Measurements from ENCODE around the gene A2M. TPM values are rescaled to one million over a fixed set of nuclear protein-coding genes. Genes with fewer than 3 reads are reported as not detected.

Gene A2M
- total RNA-seq, 1 experiment from 2014 or later: not detected

DNA sequence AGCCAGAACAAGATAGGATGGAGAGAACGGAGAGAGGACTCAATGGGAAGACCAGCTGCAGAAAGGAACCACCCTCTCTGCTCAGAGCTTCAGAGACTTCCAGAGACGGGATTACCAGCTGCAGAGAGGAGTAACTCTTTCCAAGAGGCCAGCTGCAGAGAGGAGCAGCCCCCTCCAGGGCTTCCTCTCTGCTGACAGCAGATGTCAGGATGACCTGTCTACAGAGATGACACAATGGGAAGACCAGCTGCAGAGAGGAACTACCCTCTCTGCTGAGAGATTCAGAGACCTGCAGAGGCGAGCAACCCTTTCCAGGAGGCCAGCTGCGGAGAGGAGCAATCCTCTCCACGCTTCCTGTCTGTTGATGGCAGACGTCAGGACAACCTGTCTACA is 64.6 kb downstream of the A2M start:
- no peak overlapping the region for H2AFZ ChIP-seq (ENCODE audit: low read length)
- no peaks in the 10 kb centered on the region for H3K27me3 ChIP-seq (ENCODE audit: low read length)
- H3K4me2 ChIP-seq (ENCODE audit: low read depth, low read length, poor library complexity, severe bottlenecking): no peak overlapping the region
- DNase-seq: no peak
- no peaks in the 10 kb centered on the region for H3K36me3 ChIP-seq (ENCODE audit: insufficient read depth, low read length)
- H3K79me2 ChIP-seq (ENCODE audit: low read length): no peaks in the 10 kb centered on the region
- H4K20me1 ChIP-seq (ENCODE audit: insufficient read depth, low read depth, low read length): no peaks in the 10 kb centered on the region
- no peak overlapping the region for H3K9ac ChIP-seq (ENCODE audit: low read length)
- no peaks in the 10 kb centered on the region for H3K9me2 ChIP-seq (replicated peaks; ENCODE audit: insufficient read depth, low read length)
- H3K9me3 ChIP-seq (ENCODE audit: low read length): no peaks in the 10 kb centered on the region
- no peak overlapping the region for H3K4me3 ChIP-seq (ENCODE audit: low read length)
- H3K4me1 ChIP-seq (ENCODE audit: low read length): no peaks in the 10 kb centered on the region
- H3K27ac ChIP-seq (ENCODE audit: low read length): no peak overlapping the region

DNA sequence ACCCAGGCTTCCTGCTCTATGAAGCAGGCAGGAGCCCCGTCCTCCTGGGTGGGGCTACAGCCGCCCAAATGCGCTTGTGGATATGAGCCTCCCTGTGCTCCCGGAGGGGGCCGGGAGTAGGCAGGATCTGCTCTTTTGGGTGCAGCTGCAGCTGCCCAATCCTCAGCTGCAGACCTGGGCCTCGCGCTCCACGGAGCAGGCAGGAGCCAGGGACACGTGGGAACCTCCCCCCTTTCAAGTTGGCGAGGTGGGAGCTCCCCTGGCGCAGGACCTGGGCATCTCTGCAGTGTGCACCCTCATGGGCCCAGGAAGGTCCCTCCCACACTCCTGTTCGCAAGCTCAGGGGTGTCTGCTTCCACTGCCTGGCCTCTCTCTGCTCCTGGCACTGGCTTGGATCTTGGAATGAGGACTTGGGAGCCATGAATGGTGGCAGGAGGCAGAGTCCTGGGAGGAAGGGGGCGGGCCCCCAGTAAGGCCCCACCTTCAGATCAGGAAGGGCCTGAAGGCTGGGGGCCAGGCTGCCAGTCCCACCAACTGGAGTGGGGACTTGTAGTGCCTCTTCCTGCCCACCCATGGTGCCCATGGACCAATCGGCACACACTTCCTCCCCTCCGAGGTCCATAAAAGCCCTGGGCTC is 65.1 kb downstream of the A2M start:
- H3K9me3 ChIP-seq (ENCODE audit: low read length): no peaks in the 10 kb centered on the region
- no peak overlapping the region for H3K27ac ChIP-seq (ENCODE audit: low read length)
- no peaks in the 10 kb centered on the region for H3K9me2 ChIP-seq (replicated peaks; ENCODE audit: insufficient read depth, low read length)
- H3K4me3 ChIP-seq (ENCODE audit: low read length): no peak overlapping the region
- no peaks in the 10 kb centered on the region for H3K79me2 ChIP-seq (ENCODE audit: low read length)
- no peak for DNase-seq
- H4K20me1 ChIP-seq (ENCODE audit: insufficient read depth, low read depth, low read length): no peaks in the 10 kb centered on the region
- no peak overlapping the region for H2AFZ ChIP-seq (ENCODE audit: low read length)
- H3K9ac ChIP-seq (ENCODE audit: low read length): no peak overlapping the region
- no peaks in the 10 kb centered on the region for H3K36me3 ChIP-seq (ENCODE audit: insufficient read depth, low read length)
- H3K27me3 ChIP-seq (ENCODE audit: low read length): no peaks in the 10 kb centered on the region
- no peak overlapping the region for H3K4me2 ChIP-seq (ENCODE audit: low read depth, low read length, poor library complexity, severe bottlenecking)
- no peaks in the 10 kb centered on the region for H3K4me1 ChIP-seq (ENCODE audit: low read length)

DNA sequence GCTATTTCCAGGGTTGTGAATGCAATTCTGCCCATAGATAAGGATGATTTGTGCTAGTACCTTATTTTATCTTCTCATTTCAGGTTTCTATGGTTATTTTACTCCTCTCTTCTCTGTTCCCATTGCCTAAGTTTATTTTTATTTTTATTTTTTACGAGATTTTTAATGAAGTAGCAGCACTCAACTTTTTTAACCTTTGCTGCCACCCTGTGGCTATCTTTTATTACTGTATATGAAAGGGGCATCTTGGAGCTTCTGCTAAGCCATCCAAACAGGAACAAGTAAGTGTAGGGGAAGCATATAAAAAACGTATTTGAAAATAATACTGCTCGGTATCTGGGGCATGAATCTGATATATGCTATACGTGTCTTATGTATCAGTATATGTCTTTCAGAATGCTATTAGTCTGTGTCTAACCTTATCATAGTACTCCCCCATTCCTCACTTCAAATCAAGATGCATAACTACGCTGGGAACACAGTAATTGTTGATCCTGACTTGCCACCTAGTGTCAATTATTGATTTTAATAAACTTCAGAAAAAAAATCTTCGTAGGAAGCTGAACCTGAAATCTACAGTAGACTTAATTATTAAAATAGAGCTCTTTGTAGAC is 66.1 kb downstream of the A2M start:
- H3K27ac ChIP-seq (ENCODE audit: low read length): no peak overlapping the region
- no peaks in the 10 kb centered on the region for H3K79me2 ChIP-seq (ENCODE audit: low read length)
- no peaks in the 10 kb centered on the region for H3K9me3 ChIP-seq (ENCODE audit: low read length)
- no peak overlapping the region for H3K4me3 ChIP-seq (ENCODE audit: low read length)
- no peaks in the 10 kb centered on the region for H3K4me1 ChIP-seq (ENCODE audit: low read length)
- no peak overlapping the region for H2AFZ ChIP-seq (ENCODE audit: low read length)
- no peaks in the 10 kb centered on the region for H3K36me3 ChIP-seq (ENCODE audit: insufficient read depth, low read length)
- no peaks in the 10 kb centered on the region for H3K27me3 ChIP-seq (ENCODE audit: low read length)
- peak; percentile 76 for DNase-seq
- H3K4me2 ChIP-seq (ENCODE audit: low read depth, low read length, poor library complexity, severe bottlenecking): no peak overlapping the region
- no peaks in the 10 kb centered on the region for H4K20me1 ChIP-seq (ENCODE audit: insufficient read depth, low read depth, low read length)
- H3K9me2 ChIP-seq (replicated peaks; ENCODE audit: insufficient read depth, low read length): no peaks in the 10 kb centered on the region
- H3K9ac ChIP-seq (ENCODE audit: low read length): no peak overlapping the region

DNA sequence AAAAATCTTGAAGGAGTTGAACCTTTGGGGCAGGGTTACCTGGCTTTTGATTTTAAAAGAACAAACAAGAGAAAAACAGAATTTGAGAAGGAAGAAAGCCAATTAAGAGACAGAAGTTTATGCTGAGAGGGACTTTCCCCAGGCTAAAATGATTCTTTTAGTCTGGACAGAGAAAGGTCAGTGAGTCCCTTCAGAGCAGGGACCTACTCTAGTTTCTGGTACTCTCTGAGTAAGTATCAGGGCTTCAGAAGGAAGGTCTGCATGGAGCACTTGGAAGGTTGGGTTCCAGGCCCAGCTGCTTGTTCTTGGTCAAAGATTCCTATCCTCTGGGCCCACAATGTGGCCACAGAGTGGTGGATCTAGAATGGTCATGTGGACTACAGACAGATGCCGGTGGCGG is 66.8 kb downstream of the A2M start:
- H3K4me2 ChIP-seq (ENCODE audit: low read depth, low read length, poor library complexity, severe bottlenecking): no peak overlapping the region
- DNase-seq: no peak
- no peaks in the 10 kb centered on the region for H3K27me3 ChIP-seq (ENCODE audit: low read length)
- no peak overlapping the region for H3K4me3 ChIP-seq (ENCODE audit: low read length)
- H3K4me1 ChIP-seq (ENCODE audit: low read length): no peaks in the 10 kb centered on the region
- H2AFZ ChIP-seq (ENCODE audit: low read length): no peak overlapping the region
- no peaks in the 10 kb centered on the region for H3K9me2 ChIP-seq (replicated peaks; ENCODE audit: insufficient read depth, low read length)
- H3K27ac ChIP-seq (ENCODE audit: low read length): no peak overlapping the region
- no peaks in the 10 kb centered on the region for H3K9me3 ChIP-seq (ENCODE audit: low read length)
- H4K20me1 ChIP-seq (ENCODE audit: insufficient read depth, low read depth, low read length): no peaks in the 10 kb centered on the region
- H3K36me3 ChIP-seq (ENCODE audit: insufficient read depth, low read length): no peaks in the 10 kb centered on the region
- no peak overlapping the region for H3K9ac ChIP-seq (ENCODE audit: low read length)
- H3K79me2 ChIP-seq (ENCODE audit: low read length): no peaks in the 10 kb centered on the region

DNA sequence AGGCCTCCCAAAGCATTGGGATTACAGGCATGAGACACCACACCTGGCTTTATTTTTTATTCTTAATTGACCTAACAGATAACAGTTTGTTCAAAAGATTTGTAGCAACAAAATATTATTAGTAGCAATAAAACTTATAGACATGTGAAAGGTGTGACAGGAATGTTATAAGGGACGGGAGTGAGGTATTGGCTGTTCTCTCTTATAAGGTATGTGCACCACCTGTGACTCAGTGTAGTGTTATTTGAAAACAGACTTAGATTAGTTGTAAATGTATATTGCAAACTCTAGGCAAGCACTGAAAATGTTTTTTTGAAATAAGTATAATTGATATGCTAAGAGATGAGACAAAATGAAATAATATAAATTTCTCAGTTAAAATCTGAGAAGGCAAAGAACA is 68.6 kb downstream of the A2M start:
- no peak for DNase-seq
- no peak overlapping the region for H3K27ac ChIP-seq (ENCODE audit: low read length)
- H3K4me3 ChIP-seq (ENCODE audit: low read length): no peak overlapping the region
- H3K4me1 ChIP-seq (ENCODE audit: low read length): no peaks in the 10 kb centered on the region
- H3K9me2 ChIP-seq (replicated peaks; ENCODE audit: insufficient read depth, low read length): no peaks in the 10 kb centered on the region
- no peak overlapping the region for H3K4me2 ChIP-seq (ENCODE audit: low read depth, low read length, poor library complexity, severe bottlenecking)
- H4K20me1 ChIP-seq (ENCODE audit: insufficient read depth, low read depth, low read length): no peaks in the 10 kb centered on the region
- no peak overlapping the region for H2AFZ ChIP-seq (ENCODE audit: low read length)
- H3K79me2 ChIP-seq (ENCODE audit: low read length): no peaks in the 10 kb centered on the region
- H3K9me3 ChIP-seq (ENCODE audit: low read length): no peaks in the 10 kb centered on the region
- H3K27me3 ChIP-seq (ENCODE audit: low read length): no peaks in the 10 kb centered on the region
- H3K9ac ChIP-seq (ENCODE audit: low read length): no peak overlapping the region
- H3K36me3 ChIP-seq (ENCODE audit: insufficient read depth, low read length): no peaks in the 10 kb centered on the region

DNA sequence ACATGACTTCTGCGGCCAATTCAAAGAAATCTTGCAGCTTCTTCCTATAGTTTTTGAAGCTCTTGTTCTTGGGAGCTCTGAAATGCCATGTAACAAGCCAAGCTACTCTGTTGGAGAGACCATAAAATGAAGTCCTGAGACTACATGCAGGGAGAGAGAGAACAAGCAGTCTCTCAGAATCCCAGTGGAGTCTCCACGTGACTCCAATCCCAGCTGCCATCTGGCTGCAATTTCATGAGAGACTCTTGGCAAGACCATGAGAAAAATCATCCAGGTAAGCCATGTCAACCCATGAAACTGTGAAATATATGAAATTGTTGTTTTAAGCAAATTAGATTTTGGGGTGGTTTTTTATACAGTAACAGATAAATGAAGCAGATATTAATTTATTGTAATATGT is 72.0 kb downstream of the A2M start:
- no peak overlapping the region for H3K27ac ChIP-seq (ENCODE audit: low read length)
- H2AFZ ChIP-seq (ENCODE audit: low read length): no peak overlapping the region
- no peak for DNase-seq
- no peak overlapping the region for H3K4me3 ChIP-seq (ENCODE audit: low read length)
- H3K9me3 ChIP-seq (ENCODE audit: low read length): no peaks in the 10 kb centered on the region
- H3K9ac ChIP-seq (ENCODE audit: low read length): no peak overlapping the region
- H3K4me2 ChIP-seq (ENCODE audit: low read depth, low read length, poor library complexity, severe bottlenecking): no peak overlapping the region
- no peaks in the 10 kb centered on the region for H4K20me1 ChIP-seq (ENCODE audit: insufficient read depth, low read depth, low read length)
- H3K27me3 ChIP-seq (ENCODE audit: low read length): no peaks in the 10 kb centered on the region
- no peaks in the 10 kb centered on the region for H3K4me1 ChIP-seq (ENCODE audit: low read length)
- H3K9me2 ChIP-seq (replicated peaks; ENCODE audit: insufficient read depth, low read length): no peaks in the 10 kb centered on the region
- H3K79me2 ChIP-seq (ENCODE audit: low read length): no peaks in the 10 kb centered on the region
- no peaks in the 10 kb centered on the region for H3K36me3 ChIP-seq (ENCODE audit: insufficient read depth, low read length)

DNA sequence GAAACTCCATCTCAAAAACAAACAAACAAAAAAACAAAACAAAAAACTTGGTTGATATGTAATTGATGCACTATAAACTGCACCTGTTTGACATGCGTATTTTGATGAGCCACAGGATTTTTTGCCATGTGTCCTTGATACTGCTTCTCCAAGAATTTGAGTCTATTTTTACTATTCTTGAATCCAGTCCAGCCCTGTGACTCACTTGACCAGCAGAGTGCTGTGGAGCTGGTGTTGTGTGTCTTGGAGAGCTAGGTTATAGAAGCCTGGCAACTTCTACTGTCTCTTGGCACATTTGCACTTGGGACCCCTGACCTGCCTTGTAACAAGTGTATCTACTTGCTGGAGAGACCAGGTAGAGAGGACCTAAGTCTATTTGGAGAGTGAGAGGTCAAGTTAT is 74.4 kb downstream of the A2M start:
- no peaks in the 10 kb centered on the region for H3K27me3 ChIP-seq (ENCODE audit: low read length)
- H3K27ac ChIP-seq (ENCODE audit: low read length): no peak overlapping the region
- H3K9ac ChIP-seq (ENCODE audit: low read length): no peak overlapping the region
- no peaks in the 10 kb centered on the region for H3K4me1 ChIP-seq (ENCODE audit: low read length)
- DNase-seq: no peak
- H3K4me3 ChIP-seq (ENCODE audit: low read length): no peak overlapping the region
- no peak overlapping the region for H3K4me2 ChIP-seq (ENCODE audit: low read depth, low read length, poor library complexity, severe bottlenecking)
- no peaks in the 10 kb centered on the region for H4K20me1 ChIP-seq (ENCODE audit: insufficient read depth, low read depth, low read length)
- H3K9me3 ChIP-seq (ENCODE audit: low read length): no peaks in the 10 kb centered on the region
- no peaks in the 10 kb centered on the region for H3K9me2 ChIP-seq (replicated peaks; ENCODE audit: insufficient read depth, low read length)
- no peaks in the 10 kb centered on the region for H3K36me3 ChIP-seq (ENCODE audit: insufficient read depth, low read length)
- no peak overlapping the region for H2AFZ ChIP-seq (ENCODE audit: low read length)
- no peaks in the 10 kb centered on the region for H3K79me2 ChIP-seq (ENCODE audit: low read length)

DNA sequence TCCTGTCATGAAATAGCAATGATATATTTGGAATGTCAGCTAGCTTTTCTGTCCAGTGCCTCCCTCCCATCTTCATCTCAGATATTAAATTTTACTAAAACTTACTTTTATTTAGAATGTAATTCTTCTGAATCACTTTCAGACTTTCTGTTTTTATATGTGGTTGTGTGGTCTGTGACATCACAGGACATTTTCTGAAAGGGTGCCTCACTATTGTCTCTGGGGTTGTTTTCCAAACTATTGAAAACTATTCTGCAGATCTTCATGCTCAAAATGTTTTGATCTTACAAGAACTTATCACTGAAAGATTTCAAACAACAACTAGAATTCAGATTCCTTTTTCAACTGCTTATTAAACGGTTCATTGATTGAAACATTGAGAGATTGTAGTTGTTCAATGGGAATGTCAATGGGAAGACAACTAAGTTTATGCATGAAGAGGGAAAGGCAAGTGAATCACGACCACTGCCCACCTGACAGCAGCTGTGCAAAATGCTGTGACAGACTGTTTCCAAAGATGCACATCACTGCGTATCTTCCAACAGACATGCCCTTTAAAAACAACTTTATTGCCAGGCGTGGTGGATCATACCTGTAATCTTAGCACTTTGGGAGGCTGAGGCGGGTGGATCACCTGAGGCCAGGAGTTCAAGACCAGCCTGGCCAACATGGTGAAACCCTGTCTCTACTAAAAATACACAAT is 75.1 kb downstream of the A2M start:
- H3K9ac ChIP-seq (ENCODE audit: low read length): no peak overlapping the region
- no peaks in the 10 kb centered on the region for H3K36me3 ChIP-seq (ENCODE audit: insufficient read depth, low read length)
- no peaks in the 10 kb centered on the region for H4K20me1 ChIP-seq (ENCODE audit: insufficient read depth, low read depth, low read length)
- no peaks in the 10 kb centered on the region for H3K79me2 ChIP-seq (ENCODE audit: low read length)
- H3K4me1 ChIP-seq (ENCODE audit: low read length): no peaks in the 10 kb centered on the region
- H3K4me2 ChIP-seq (ENCODE audit: low read depth, low read length, poor library complexity, severe bottlenecking): no peak overlapping the region
- no peaks in the 10 kb centered on the region for H3K27me3 ChIP-seq (ENCODE audit: low read length)
- DNase-seq: no peak
- no peak overlapping the region for H3K27ac ChIP-seq (ENCODE audit: low read length)
- no peak overlapping the region for H3K4me3 ChIP-seq (ENCODE audit: low read length)
- H3K9me3 ChIP-seq (ENCODE audit: low read length): no peaks in the 10 kb centered on the region
- H3K9me2 ChIP-seq (replicated peaks; ENCODE audit: insufficient read depth, low read length): no peaks in the 10 kb centered on the region
- H2AFZ ChIP-seq (ENCODE audit: low read length): no peak overlapping the region

Data from Karpas-422 (cell line).